Smooth muscle cell (in vitro differentiated cells): ENCODE measurements around the gene TMCO4. TPM values are rescaled to one million over a fixed set of nuclear protein-coding genes. Genes with fewer than 3 reads are reported as not detected.

Source experiments
- DNase-seq: peaks from one replicate; lab custom pipeline; 2025; ENCODE audit not compliant: unreplicated experiment; lab: John Stamatoyannopoulos, UW
- H2AFZ ChIP-seq: fragments of 200-600 bp; sonication (generic); 2 replicates; pipeline ENCODE4 v1.6.0; 2016; ENCODE audit warnings: antibody characterized with exemption, low read depth, mild to moderate bottlenecking
- H3F3A ChIP-seq: fragments of 200-600 bp; sonication (generic); 2 replicates; pipeline ENCODE4 v1.6.0; 2017; ENCODE audit warnings: antibody characterized with exemption, low read depth
- H3K27ac ChIP-seq: fragments of 200-600 bp; sonication (generic); 2 replicates; pipeline ENCODE4 v1.5.1; 2016; ENCODE audit warnings: low read depth, mild to moderate bottlenecking
- H3K27me3 ChIP-seq: fragments of 200-600 bp; sonication (generic); 2 replicates; pipeline ENCODE4 v1.6.1; 2016; ENCODE audit warnings: low read depth, mild to moderate bottlenecking
- H3K36me3 ChIP-seq: fragments of 200-600 bp; sonication (generic); 2 replicates; pipeline ENCODE4 v1.5.1; 2016; ENCODE audit warnings: low read depth
- H3K4me1 ChIP-seq: fragments of 200-600 bp; sonication (generic); 2 replicates; pipeline ENCODE4 v1.5.1; 2016; ENCODE audit warnings: low read depth
- H3K4me2 ChIP-seq: fragments of 200-600 bp; sonication (generic); 2 replicates; pipeline ENCODE4 v1.6.0; 2016; ENCODE audit warnings: mild to moderate bottlenecking
- H3K4me3 ChIP-seq: fragments of 200-600 bp; sonication (generic); 2 replicates; pipeline ENCODE4 v1.5.1; 2016; ENCODE audit warnings: mild to moderate bottlenecking
- H3K79me2 ChIP-seq: fragments of 200-600 bp; sonication (generic); 2 replicates; pipeline ENCODE4 v1.6.0; 2016; ENCODE audit warnings: low read depth, mild to moderate bottlenecking
- H3K9ac ChIP-seq: fragments of 200-600 bp; sonication (generic); 2 replicates; pipeline ENCODE4 v1.6.0; 2016; ENCODE audit warnings: low read depth
- H3K9me3 ChIP-seq: fragments of 200-600 bp; sonication (generic); replicated peaks from 2 replicates; pipeline ENCODE4 v1.5.1; 2016; ENCODE audit warnings: low read depth
- H4K20me1 ChIP-seq: fragments of 200-600 bp; sonication (generic); 2 replicates; pipeline ENCODE4 v1.6.0; 2016; ENCODE audit warnings: low read depth
- WGBS: methylation state at CpG from one replicate; pipeline ENCODE4 v1.1.7; 2016; ENCODE audit warnings: low lambda C conversion rate; 5-methylcytosine and 5-hydroxymethylcytosine counted together
- polyA plus RNA-seq: library from polyadenylated mRNA; unstranded; fragments of >200 nt; fragmentation: Nextera tagmentation; extraction: Ambion mirVana; gene quantifications from 2 replicates; pipeline ENCODE4 v1.2.1, GENCODE V29; 2016
- total RNA-seq: library from RNA; depleted of rRNA; stranded (reverse); fragments of >200 nt; gene quantifications from 2 replicates; pipeline ENCODE4 v1.2.3, GENCODE V29; 2014
- TF ChIP-seq, protein P1 (sequence below): fragments of 200-600 bp; sonication (generic); IDR thresholded peaks from 2 replicates; pipeline ENCODE4 v1.5.1; 2017; ENCODE audit warnings: borderline replicate concordance, mild to moderate bottlenecking, antibody characterized with exemption; ENCODE audit not compliant: insufficient read depth, poor library complexity, severe bottlenecking

Gene TMCO4
- total and polyA plus RNA-seq, 2 experiments from 2014 or later = 5.4 to 6.8 TPM

- H3K4me1 ChIP-seq = no peaks in the 10 kb centered on the region
- H3K9me3 ChIP-seq = no peaks in the 10 kb centered on the region
- TF ChIP-seq, protein P1, sequence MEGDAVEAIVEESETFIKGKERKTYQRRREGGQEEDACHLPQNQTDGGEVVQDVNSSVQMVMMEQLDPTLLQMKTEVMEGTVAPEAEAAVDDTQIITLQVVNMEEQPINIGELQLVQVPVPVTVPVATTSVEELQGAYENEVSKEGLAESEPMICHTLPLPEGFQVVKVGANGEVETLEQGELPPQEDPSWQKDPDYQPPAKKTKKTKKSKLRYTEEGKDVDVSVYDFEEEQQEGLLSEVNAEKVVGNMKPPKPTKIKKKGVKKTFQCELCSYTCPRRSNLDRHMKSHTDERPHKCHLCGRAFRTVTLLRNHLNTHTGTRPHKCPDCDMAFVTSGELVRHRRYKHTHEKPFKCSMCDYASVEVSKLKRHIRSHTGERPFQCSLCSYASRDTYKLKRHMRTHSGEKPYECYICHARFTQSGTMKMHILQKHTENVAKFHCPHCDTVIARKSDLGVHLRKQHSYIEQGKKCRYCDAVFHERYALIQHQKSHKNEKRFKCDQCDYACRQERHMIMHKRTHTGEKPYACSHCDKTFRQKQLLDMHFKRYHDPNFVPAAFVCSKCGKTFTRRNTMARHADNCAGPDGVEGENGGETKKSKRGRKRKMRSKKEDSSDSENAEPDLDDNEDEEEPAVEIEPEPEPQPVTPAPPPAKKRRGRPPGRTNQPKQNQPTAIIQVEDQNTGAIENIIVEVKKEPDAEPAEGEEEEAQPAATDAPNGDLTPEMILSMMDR = no peak
- no peaks in the 10 kb centered on the region for H3F3A ChIP-seq
- WGBS = 95% methylated on average over 8 of the region's 8 CpGs
- no peaks in the 10 kb centered on the region for H4K20me1 ChIP-seq
- no peak overlapping the region for H3K27ac ChIP-seq
- no peak overlapping the region for H2AFZ ChIP-seq
- H3K4me2 ChIP-seq = no peak overlapping the region
- H3K79me2 ChIP-seq = no peaks in the 10 kb centered on the region
- H3K9ac ChIP-seq = no peak overlapping the region
- no peaks in the 10 kb centered on the region for H3K36me3 ChIP-seq
- H3K27me3 ChIP-seq = peaks cover 5% of the 10 kb centered on the region
- no peak overlapping the region for H3K4me3 ChIP-seq
- DNase-seq = no peak
These were observed 45.8 kb upstream of the TMCO4 start for GRCh38 chr1:19845555-19845954.

DNA sequence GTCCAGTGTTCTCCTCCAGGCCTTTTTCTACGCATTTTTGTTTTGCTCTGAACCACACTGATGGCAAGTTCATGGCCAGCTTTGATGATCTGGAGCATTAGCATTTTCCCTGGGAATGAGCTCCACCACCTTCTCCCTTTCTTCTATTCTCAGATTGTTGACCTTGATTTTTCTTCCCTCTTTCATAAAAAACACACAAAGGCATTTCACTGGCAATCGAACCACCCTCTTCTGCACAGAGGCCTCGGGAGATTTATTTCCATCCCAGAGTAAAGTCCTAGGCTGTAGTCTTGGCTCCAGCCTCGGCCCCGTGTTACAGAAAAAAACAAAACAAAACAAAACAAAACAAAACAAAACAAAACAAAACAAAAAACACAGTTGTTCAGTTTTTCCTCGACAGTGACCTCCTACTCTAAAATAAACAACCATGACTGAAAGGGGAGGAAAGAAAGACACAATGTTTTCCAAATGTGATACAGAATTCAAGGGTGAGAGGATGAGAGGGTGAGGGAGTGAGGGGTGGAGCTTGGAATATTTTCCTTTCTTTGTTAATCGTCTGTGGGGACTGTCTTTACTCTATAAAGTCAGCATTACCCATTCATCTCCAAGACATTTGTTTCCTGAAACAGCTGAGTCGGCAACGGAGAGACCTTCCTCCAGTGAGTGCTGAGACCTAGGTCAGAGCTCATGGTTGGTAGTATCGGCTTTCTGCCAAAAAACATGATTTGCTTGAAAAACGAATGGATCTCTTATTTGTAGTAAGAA is 45.2 kb upstream of the TMCO4 start:
- TF ChIP-seq, protein P1 = no peak
- Histone ChIP-seq H3K36me3 (no peaks in the 10 kb centered on the region), H3K9me3 (no peaks in the 10 kb centered on the region), H3K4me2 (no peak overlapping the region), H2AFZ (no peak overlapping the region), H3K4me1 (no peaks in the 10 kb centered on the region), H3K79me2 (no peaks in the 10 kb centered on the region), H3K9ac (no peak overlapping the region), H3K27me3 (peaks cover 5% of the 10 kb centered on the region), H3F3A (no peaks in the 10 kb centered on the region), H4K20me1 (no peaks in the 10 kb centered on the region), H3K27ac (no peak overlapping the region), H3K4me3 (no peak overlapping the region)
- no peak for DNase-seq
- WGBS = 75% methylated on average over 11 of the region's 11 CpGs

DNA sequence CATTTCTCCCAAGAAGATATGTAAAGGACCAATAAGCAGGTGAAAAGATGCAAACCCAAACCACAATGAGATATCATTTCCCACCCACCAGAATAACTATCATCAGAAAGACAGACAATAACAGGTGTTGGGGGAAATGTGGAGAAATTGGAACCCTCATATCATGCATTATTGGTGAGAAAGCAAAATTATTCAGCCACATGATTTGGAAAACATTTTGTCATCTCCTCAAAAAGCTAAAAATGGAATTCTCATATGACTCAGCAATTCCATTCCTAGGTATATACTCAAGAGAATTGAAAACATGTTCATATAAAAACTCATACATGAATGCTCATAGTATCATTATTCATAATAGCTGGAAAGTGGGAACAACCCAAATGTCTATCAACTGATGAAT is 40.5 kb upstream of the TMCO4 start:
- TF ChIP-seq, protein P1 = no peak
- Histone ChIP-seq H3K27me3 (no peaks in the 10 kb centered on the region), H3K4me3 (no peak overlapping the region), H2AFZ (no peak overlapping the region), H3K79me2 (no peaks in the 10 kb centered on the region), H3F3A (no peaks in the 10 kb centered on the region), H3K36me3 (no peaks in the 10 kb centered on the region), H3K4me1 (no peaks in the 10 kb centered on the region), H3K27ac (no peak overlapping the region), H3K9ac (no peak overlapping the region), H4K20me1 (no peaks in the 10 kb centered on the region), H3K4me2 (no peak overlapping the region), H3K9me3 (no peaks in the 10 kb centered on the region)
- no peak for DNase-seq

GRCh38 chr1:19837866-19838265 is 38.1 kb upstream of the TMCO4 start:
- 83% methylated on average over 2 of the region's 2 CpGs for WGBS
- TF ChIP-seq, protein P1 = no peak

More at GRCh38 chr1:19837866-19838265, 38.1 kb upstream of the TMCO4 start:
- H4K20me1 ChIP-seq = no peaks in the 10 kb centered on the region
- no peak overlapping the region for H3K9ac ChIP-seq
- no peak overlapping the region for H3K4me2 ChIP-seq
- no peaks in the 10 kb centered on the region for H3K27me3 ChIP-seq
- no peak for DNase-seq
- no peaks in the 10 kb centered on the region for H3K9me3 ChIP-seq
- H2AFZ ChIP-seq = no peak overlapping the region
- H3K79me2 ChIP-seq = no peaks in the 10 kb centered on the region
- no peak overlapping the region for H3K27ac ChIP-seq
- H3K4me3 ChIP-seq = no peak overlapping the region
- no peaks in the 10 kb centered on the region for H3K36me3 ChIP-seq
- no peaks in the 10 kb centered on the region for H3F3A ChIP-seq
- no peaks in the 10 kb centered on the region for H3K4me1 ChIP-seq
